DOHH2 (cell line): ENCODE results near the gene PDE8B.

Source experiments
- H3F3A ChIP-seq: fragments of 200-600 bp; sonication (generic), shearing (Covaris generic); 2 replicates; pipeline ENCODE4 v1.6.0; 2016; ENCODE audit warnings: antibody characterized with exemption, mild to moderate bottlenecking; ENCODE audit not compliant: control insufficient read depth, insufficient read depth
- H3K27ac ChIP-seq: fragments of 200-600 bp; sonication (generic); 2 replicates; pipeline ENCODE4 v1.5.1; 2014; ENCODE audit warnings: low read depth, mild to moderate bottlenecking, low read length, moderate library complexity
- H3K27me3 ChIP-seq: fragments of 200-600 bp; sonication (generic); 2 replicates; pipeline ENCODE4 v1.6.1; 2014; ENCODE audit warnings: mild to moderate bottlenecking, low read length, mixed read lengths; ENCODE audit not compliant: control insufficient read depth
- H3K36me3 ChIP-seq: fragments of 200-600 bp; sonication (generic); 2 replicates; pipeline ENCODE4 v1.6.1; 2014; ENCODE audit warnings: mild to moderate bottlenecking, low read length, moderate library complexity, mixed read lengths; ENCODE audit not compliant: control insufficient read depth
- H3K4me1 ChIP-seq: fragments of 200-600 bp; sonication (generic); 2 replicates; pipeline ENCODE4 v1.6.1; 2014; ENCODE audit warnings: mild to moderate bottlenecking, low read length, mixed read lengths; ENCODE audit not compliant: control insufficient read depth
- H3K4me2 ChIP-seq: fragments of 200-600 bp; sonication (generic); 2 replicates; pipeline ENCODE4 v1.6.0; 2014; ENCODE audit warnings: mild to moderate bottlenecking, low read length, moderate library complexity
- H3K4me3 ChIP-seq: fragments of 200-600 bp; sonication (generic); 2 replicates; pipeline ENCODE4 v1.5.1; 2014; ENCODE audit warnings: mild to moderate bottlenecking, low read length, mixed read lengths
- H3K79me2 ChIP-seq: fragments of 200-600 bp; sonication (generic); 2 replicates; pipeline ENCODE4 v1.6.1; 2014; ENCODE audit warnings: mild to moderate bottlenecking, low read length, mixed read lengths; ENCODE audit not compliant: control insufficient read depth
- H3K9me2 ChIP-seq: fragments of 200-600 bp; sonication (generic); replicated peaks from 2 replicates; pipeline ENCODE4 v1.6.1; 2014; ENCODE audit warnings: mild to moderate bottlenecking, low read length, mixed read lengths; ENCODE audit not compliant: control insufficient read depth
- H3K9me3 ChIP-seq: fragments of 200-600 bp; sonication (generic); 2 replicates; pipeline ENCODE4 v1.6.1; 2014; ENCODE audit warnings: antibody characterized with exemption, low read length, mixed read lengths; ENCODE audit not compliant: control insufficient read depth, insufficient read depth
- H4K20me1 ChIP-seq: fragments of 200-600 bp; sonication (generic); 2 replicates; pipeline ENCODE4 v1.6.0; 2014; ENCODE audit warnings: low read depth, mild to moderate bottlenecking, antibody characterized with exemption, low read length, moderate library complexity; ENCODE audit not compliant: control insufficient read depth, insufficient read depth
- CTCF ChIP-seq: fragments of 200-600 bp; sonication (generic); IDR thresholded peaks from one replicate; pipeline ENCODE4 v1.5.1; 2014; ENCODE audit warnings: antibody characterized with exemption, mild to moderate bottlenecking, low read depth, low read length; ENCODE audit not compliant: poor library complexity, severe bottlenecking
- EZH2phosphoT487 ChIP-seq: fragments of 200-600 bp; sonication (generic); IDR thresholded peaks from 2 replicates; pipeline ENCODE4 v1.6.1; 2017; ENCODE audit warnings: borderline replicate concordance, mild to moderate bottlenecking, antibody characterized with exemption, low read length, moderate library complexity, mixed read lengths

Gene PDE8B

DNA sequence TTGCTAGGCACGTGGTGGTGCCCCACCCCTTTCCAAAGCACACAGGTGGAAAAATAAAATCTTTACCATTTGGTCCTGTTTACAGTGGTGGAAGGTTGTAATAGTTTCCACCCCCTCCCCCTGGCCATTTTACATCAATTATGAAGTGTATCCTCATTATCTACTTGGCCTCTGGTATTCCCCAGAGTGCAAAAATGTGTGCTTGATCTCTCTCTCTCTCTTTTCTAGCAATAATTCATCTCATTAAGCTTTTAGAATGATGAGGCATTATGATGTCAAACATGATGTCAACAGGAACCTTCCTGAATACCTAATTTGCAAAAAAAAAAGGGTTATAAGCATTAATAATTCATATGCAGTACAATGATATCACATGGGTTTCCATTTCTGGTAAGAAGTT lies 3.1 kb downstream of the PDE8B start:
- no peaks in the 10 kb centered on the region for H3K4me1 ChIP-seq
- no peak overlapping the region for H3K4me2 ChIP-seq
- H3K27me3 ChIP-seq = peaks cover 41% of the 10 kb centered on the region
- no peaks in the 10 kb centered on the region for H3K9me3 ChIP-seq
- TF ChIP-seq EZH2phosphoT487 (no peak), CTCF (no peak)
- no peaks in the 10 kb centered on the region for H3K79me2 ChIP-seq
- H3K9me2 ChIP-seq = no peaks in the 10 kb centered on the region
- H3K4me3 ChIP-seq = no peak overlapping the region
- no peaks in the 10 kb centered on the region for H3K36me3 ChIP-seq
- H3F3A ChIP-seq = no peaks in the 10 kb centered on the region
- H4K20me1 ChIP-seq = no peaks in the 10 kb centered on the region
- no peak overlapping the region for H3K27ac ChIP-seq

- Histone ChIP-seq H3K4me1 (no peaks in the 10 kb centered on the region), H3K79me2 (no peaks in the 10 kb centered on the region), H4K20me1 (no peaks in the 10 kb centered on the region), H3K4me2 (no peak overlapping the region), H3F3A (no peaks in the 10 kb centered on the region), H3K36me3 (no peaks in the 10 kb centered on the region), H3K9me2 (no peaks in the 10 kb centered on the region), H3K9me3 (no peaks in the 10 kb centered on the region), H3K27ac (no peak overlapping the region), H3K27me3 (peaks cover 38% of the 10 kb centered on the region), H3K4me3 (no peak overlapping the region)
- TF ChIP-seq CTCF = no peak
These were observed 3.7 kb downstream of the PDE8B start for GRCh38 chr5:77214151-77214550.

GRCh38 chr5:77218263-77218662 lies 7.8 kb downstream of the PDE8B start:
- H3K4me3 ChIP-seq = no peak overlapping the region
- no peaks in the 10 kb centered on the region for H4K20me1 ChIP-seq
- no peaks in the 10 kb centered on the region for H3F3A ChIP-seq
- no peaks in the 10 kb centered on the region for H3K9me2 ChIP-seq
- H3K79me2 ChIP-seq = no peaks in the 10 kb centered on the region
- no peak overlapping the region for H3K27ac ChIP-seq
- H3K36me3 ChIP-seq = no peaks in the 10 kb centered on the region
- H3K9me3 ChIP-seq = no peaks in the 10 kb centered on the region
- TF ChIP-seq CTCF (no peak), EZH2phosphoT487 (no peak)
- peaks cover 12% of the 10 kb centered on the region; the same call in 1 of the 2 replicates for H3K27me3 ChIP-seq
- no peak overlapping the region for H3K4me2 ChIP-seq
- H3K4me1 ChIP-seq = no peaks in the 10 kb centered on the region

GRCh38 chr5:77221115-77221514 lies 10.6 kb downstream of the PDE8B start:
- Histone ChIP-seq H4K20me1 (no peaks in the 10 kb centered on the region), H3K27ac (no peak overlapping the region), H3K4me1 (no peaks in the 10 kb centered on the region), H3F3A (no peaks in the 10 kb centered on the region), H3K79me2 (no peaks in the 10 kb centered on the region), H3K4me2 (no peak overlapping the region), H3K27me3 (peaks cover 5% of the 10 kb centered on the region; the same call in 1 of the 2 replicates), H3K36me3 (no peaks in the 10 kb centered on the region), H3K9me2 (no peaks in the 10 kb centered on the region), H3K9me3 (no peaks in the 10 kb centered on the region), H3K4me3 (no peak overlapping the region)
- TF ChIP-seq CTCF = no peak
- TF ChIP-seq EZH2phosphoT487 = no peak
